HG02678 (cell line): ENCODE data around the gene LDLRAD4.

ENCODE experiments used
- ATAC-seq: cut with Tn5 transposase; IDR thresholded peaks from one replicate; pipeline ENCODE4 v1.9.1; 2021; ENCODE audit warnings: mild to moderate bottlenecking, moderate library complexity; ENCODE audit not compliant: unreplicated experiment

LDLRAD4 gene

GRCh38 chr18:13227910-13228309 lies 9.3 kb downstream of the LDLRAD4 start:
- no peak for ATAC-seq

- ATAC-seq = no peak
Observed at GRCh38 chr18:13229001-13229671, 10.6 kb downstream of the LDLRAD4 start.

DNA sequence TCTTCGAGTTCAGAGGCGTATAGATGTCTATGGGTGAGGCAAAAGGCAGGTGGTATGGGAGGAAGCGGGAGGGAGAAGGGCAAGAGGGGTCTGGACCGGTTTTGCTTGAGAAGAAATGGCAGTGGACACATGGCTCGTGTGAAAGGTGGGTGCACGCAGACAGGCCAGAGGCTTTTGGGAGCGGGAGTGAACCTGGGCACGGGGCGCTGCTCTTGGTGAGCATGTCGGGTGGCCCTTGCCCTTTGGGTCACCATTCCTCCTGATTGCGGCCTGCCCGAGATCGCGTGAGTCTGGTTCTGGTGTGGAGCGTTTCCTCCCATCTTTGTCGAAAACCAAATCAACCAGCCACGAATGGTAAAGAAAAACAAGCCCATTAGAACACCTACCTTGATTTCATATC lies 12.6 kb downstream of the LDLRAD4 start:
- ATAC-seq = no peak

GRCh38 chr18:13232086-13232917 lies 13.7 kb downstream of the LDLRAD4 start:
- no peak for ATAC-seq

DNA sequence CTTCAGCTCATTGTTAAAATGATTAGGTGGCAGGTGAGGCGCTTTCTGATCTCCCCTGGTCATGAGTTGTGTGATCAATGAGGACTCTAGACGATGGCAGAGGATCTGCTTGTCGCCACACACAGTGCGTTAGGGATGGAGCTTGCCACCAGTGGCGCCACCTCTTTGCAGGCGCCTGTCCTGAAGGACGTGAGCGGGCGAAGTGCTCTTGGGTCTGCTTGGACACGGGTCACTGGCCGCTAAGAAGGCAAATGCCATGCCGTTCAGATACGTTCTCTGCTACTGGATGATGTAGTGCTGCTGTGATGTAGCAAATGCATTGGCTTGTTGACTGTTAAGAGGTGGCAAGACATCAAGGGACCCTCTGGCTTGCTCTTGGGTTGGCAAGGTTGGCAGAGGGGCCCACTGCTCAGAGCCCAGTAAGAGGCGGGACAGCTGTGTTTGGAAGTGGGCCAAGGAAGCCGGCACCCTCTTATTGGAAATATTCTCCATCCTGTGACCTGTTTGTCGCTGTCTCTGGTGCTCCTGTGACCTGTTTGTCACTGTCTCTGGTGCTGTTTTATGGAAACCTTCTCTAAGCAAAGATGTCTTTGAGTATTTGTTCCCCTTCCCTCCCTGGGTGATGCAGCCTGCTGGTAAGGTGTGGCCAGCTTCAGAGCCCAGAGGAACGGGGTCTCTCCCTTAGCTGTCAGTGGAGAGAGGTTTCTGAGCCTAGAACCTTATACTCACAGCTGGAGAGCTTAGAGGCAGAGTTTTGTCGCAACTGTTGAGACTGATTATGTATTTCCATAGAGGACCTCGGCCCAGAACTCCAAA lies 14.6 kb downstream of the LDLRAD4 start:
- no peak for ATAC-seq

DNA sequence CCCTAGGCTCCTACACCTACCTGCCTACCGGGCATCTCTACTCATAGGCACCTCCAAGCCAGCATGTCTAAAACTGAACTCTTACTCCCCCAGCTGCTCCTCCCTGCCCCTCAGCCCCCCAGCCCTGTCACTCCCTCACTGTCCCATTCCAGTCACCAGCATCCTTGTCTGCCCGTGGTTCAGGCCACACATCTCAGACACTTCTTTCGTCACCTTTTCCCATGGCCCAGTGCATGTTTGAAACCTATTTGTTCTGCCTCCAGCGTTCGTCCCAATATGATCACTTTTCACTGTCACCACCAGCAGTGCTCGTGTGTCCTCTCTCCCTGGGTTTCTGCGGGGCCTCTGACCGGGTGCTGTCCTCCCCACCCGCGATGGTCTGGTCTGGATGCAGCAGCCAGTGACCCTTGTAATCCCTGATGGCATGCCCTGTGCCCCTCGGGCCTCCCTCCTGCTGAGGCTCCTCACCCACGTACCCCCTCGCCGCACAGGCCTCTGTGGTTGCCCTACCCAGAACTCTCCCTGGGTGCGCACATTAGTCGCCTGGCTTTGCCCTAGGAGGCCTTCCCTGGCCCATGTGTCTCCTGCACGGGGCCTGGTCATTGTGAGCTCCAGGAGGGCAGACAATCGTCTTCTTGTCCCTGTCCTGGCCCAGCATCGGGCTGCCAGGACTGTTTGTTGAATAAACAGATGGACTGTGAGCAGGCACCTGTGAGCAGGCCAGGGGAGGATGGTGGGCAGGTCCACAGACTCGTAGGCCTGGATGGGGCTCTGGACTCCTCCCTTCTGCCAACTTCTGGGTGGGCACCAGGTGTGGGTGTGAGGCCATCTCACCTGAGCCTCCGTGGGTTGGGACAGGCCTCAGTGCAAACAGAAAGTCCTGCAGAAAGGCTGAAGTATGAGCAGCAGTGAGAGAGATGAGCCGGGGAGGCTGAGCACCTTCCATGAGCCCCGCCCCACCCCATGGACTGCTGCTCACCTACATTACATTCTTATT lies 15.5 kb downstream of the LDLRAD4 start:
- ATAC-seq = no peak

GRCh38 chr18:13235421-13235831 lies 16.9 kb downstream of the LDLRAD4 start:
- no peak for ATAC-seq

DNA sequence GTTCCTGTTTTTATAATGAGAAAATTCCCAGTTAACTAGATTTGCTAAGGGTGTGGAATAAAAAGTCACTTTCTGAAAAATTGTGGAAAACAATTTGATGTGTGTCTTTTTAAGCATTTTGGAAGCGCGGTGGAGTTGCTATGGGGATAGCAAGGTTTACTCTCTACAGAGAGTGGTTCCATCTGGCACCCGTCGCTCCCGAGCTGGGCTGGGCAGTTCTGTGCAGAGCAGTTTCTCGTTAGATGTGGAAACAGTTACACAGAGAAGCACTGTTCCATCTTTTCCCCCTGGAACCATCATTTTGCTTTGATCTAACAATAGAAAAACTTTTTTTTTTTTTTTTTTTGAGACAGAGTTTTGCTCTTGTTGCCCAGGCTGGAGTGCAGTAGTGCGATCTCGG lies 17.4 kb downstream of the LDLRAD4 start:
- ATAC-seq = no peak

- no peak for ATAC-seq
Observed at GRCh38 chr18:13236411-13236810, 17.9 kb downstream of the LDLRAD4 start.

DNA sequence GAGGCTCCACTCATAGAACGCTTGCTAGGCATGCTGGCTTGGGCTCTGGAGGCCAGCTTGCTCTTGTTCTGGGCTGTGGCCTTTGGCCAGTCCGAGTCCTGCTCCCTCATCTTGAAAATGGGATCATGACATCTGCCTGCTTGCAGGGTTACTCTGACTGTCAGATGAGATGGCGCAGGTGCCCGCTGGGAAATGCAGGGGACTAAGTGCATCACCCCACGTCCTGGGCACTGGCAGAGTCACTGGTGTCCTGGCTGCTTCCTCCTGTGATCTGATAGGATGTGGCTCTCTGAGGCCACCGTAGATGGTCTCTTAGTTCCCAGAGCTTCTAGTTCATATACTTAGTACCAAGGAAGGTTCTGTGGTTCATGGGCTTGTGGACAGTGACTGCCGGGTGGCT lies 18.5 kb downstream of the LDLRAD4 start:
- no peak for ATAC-seq

DNA sequence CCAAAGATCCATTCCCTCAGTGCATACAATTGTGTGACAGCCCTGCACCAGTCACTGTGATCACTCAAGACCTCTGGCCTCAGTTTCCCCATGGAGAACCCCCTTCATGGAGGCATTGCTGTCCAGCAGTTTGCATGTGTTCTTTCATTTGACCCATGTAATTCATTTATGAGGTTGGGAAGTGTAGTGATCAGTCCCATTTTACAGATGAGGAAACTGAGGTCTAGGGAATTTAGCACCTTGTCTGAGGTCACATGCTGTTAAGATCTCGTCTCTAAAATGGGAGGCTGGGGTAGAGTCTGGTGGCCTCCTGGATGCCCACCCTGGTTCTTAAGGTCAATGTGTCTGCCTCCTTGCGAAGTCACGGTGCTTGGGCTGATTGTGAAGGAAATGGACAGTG lies 19.1 kb downstream of the LDLRAD4 start:
- ATAC-seq = no peak

- ATAC-seq = no peak
Observed at GRCh38 chr18:13239171-13239956, 20.8 kb downstream of the LDLRAD4 start.

DNA sequence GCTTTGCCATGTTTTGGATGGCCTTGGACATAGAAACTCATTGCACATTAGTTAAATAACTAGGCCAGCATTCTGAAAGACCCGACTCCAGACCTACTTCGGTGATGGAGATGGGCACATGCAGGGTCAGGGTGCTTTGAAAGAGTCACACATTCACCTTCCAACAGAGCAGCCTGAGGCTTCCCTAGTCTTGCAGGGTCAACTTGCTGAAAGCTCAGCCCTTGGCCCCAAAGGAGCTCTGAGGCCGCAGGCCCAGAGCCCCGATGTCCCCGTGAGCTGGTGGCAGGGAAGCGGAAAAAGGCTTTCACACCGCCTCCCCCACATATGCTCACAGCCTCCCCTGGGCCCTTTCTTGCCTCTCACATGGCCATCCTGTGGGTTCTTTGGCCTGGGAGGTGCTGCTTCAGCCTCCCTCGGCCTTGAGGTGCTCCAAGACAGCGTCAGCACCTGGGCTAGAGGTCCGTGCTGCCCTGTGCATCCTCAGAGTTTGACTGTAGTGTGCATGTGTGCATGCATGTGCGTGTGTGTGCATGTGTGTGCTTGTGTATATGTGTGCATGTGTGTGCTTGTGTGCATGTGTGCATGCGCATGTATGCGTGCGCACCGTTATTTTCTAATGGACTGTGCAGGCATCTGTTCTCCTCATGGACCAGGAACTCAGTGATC lies 21.6 kb downstream of the LDLRAD4 start:
- no peak for ATAC-seq

- ATAC-seq = no peak
Observed at GRCh38 chr18:13241083-13241892, 22.7 kb downstream of the LDLRAD4 start.

- ATAC-seq = no peak
Observed at GRCh38 chr18:13241893-13242175, 23.3 kb downstream of the LDLRAD4 start.

DNA sequence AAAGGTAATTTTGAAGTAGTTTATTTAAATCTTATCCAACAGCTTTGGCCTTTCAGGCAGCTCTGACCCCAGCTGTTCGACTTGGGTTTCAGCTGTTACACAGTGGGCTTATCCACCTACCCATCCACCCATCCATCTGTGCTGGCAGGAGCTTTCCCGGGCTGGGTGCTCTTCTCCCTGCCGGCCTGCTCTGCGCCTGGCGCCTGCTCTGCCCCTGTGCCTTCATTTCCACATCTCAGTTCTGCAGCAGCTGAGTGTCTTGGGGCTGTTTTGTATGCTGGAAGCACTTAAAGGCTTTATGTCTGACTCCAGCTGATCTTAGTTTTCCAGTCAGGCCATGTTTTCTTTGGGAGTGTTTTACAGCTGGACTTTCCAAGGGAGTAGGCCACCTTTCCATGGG lies 24.2 kb downstream of the LDLRAD4 start:
- no peak for ATAC-seq

- ATAC-seq = no peak
Observed at GRCh38 chr18:13243363-13243762, 24.8 kb downstream of the LDLRAD4 start.

GRCh38 chr18:13244135-13244534 lies 25.6 kb downstream of the LDLRAD4 start:
- no peak for ATAC-seq
